GM12865 (cell line): ENCODE measurements around the gene AHI1.

Experiments
- DNase-seq: peaks from one replicate; pipeline ENCODE4 v3.0.0; 2010; ENCODE audit warnings: low read depth
- H3K4me3 ChIP-seq: 2 replicates; pipeline ENCODE4 v1.5.1; 2011; ENCODE audit warnings: mild to moderate bottlenecking, low read depth, low read length, control low read depth
- TF ChIP-seq, protein P1 (sequence below): IDR thresholded peaks from 2 replicates; pipeline ENCODE4 v1.5.1; 2011; ENCODE audit warnings: low read length, control low read depth, low read depth, inconsistent platforms; ENCODE audit not compliant: insufficient read depth; ENCODE audit errors: missing control alignments

Gene AHI1

DNA sequence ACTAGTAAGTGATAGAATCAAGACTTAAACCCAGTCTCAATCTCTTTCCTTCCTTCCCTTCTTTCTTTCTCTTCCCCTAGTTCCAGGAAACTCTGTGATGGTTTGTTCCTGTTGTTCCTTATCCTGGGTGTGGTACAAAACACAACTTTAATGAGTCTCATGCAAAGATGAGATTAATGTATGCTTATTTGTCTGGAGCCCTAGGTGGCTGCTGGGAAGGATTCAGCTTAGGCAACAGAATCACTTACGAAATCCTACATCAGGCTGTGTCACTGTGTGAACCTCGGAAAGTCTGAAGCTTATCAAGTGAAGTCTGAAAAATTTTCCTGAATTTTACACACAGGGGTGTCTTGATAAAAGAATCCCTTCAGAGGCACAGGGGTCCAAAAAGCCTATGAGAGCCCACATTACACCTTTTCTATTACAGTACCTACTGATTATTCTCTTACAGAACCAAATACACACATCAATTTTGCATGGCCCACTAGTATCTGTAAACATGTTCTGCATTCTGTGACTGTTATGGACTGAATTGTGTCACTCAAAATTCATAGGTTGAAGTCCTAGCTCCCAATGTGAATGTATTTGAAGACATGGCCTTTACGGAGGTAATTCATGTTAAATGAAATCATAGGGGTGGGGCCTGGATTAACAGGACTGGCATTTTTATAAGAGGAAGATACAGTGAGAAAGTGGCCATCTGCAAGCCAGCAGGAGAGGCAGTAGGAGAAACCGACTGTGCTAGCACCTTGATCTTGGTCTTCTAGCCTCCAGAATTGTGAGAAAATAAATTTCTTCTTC, 171.7 kb downstream of the AHI1 start:
- TF ChIP-seq, protein P1, sequence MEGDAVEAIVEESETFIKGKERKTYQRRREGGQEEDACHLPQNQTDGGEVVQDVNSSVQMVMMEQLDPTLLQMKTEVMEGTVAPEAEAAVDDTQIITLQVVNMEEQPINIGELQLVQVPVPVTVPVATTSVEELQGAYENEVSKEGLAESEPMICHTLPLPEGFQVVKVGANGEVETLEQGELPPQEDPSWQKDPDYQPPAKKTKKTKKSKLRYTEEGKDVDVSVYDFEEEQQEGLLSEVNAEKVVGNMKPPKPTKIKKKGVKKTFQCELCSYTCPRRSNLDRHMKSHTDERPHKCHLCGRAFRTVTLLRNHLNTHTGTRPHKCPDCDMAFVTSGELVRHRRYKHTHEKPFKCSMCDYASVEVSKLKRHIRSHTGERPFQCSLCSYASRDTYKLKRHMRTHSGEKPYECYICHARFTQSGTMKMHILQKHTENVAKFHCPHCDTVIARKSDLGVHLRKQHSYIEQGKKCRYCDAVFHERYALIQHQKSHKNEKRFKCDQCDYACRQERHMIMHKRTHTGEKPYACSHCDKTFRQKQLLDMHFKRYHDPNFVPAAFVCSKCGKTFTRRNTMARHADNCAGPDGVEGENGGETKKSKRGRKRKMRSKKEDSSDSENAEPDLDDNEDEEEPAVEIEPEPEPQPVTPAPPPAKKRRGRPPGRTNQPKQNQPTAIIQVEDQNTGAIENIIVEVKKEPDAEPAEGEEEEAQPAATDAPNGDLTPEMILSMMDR, result no peak
- DNase-seq, result no peak
- no peak overlapping the region for H3K4me3 ChIP-seq

DNA sequence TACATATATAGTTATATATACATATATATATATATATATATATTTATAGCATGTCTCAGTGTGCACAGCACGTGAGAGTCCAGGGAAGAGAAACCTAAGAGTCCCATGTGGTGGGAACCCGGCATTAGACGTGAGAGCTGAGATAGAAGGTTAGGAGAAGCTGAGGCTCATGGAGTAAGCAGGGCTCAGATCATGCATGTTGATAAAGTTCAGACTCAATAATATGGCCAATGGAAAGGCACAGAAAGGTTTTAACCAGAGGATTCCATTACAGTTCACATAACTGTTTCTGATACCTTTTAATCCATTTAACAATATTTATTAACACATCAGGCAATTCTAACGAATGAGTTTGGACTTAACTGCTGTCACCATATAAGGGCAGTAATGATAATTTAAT, 173.0 kb downstream of the AHI1 start:
- TF ChIP-seq, protein P1, result no peak
- no peak overlapping the region for H3K4me3 ChIP-seq
- DNase-seq, result no peak

DNA sequence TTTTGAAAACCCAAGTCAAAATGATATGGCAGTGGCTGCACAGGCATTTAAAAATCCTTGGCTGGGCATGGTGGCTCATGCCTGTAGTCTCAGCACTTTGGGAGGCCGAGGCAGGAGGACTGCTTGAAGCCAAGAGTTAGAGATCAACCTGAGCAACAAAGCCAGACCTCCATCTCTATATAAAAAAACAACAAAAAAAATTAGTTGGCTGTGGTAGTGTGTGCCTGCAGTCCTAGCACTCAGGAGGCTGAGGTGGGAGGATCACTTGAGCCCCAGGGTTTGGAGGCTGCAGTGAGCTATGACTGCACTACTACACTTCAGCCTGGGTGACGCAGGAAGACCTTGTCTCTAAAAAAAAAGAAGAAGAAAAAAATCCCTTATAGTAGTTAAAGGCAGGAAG, 173.6 kb downstream of the AHI1 start:
- TF ChIP-seq, protein P1, result no peak
- DNase-seq, result no peak

DNA sequence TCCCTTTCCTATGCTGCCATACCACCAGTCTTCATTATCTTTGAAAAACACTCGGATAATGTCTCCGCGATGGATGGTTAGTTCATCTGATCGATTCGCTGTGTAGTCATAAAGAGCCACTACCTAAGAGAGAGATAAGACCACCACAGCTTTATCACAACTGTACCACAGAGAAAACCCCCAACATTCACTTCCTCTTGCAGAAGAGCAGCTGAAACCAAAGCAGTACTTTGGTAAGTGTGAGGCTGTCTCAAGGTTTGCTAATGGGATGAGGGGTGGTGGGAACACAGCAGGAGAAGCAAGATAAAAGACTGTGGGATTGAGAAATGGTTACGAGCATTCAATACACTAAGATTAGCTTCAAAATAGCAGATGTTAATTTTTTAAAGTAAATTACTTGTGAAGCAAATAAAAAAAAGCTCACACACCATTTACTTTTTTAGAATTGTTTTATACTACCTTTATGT, 174.3 kb downstream of the AHI1 start:
- TF ChIP-seq, protein P1, result no peak
- no peak overlapping the region for H3K4me3 ChIP-seq
- DNase-seq, result peak; percentile 86

More for the DNA sequence above, 173.6 kb downstream of the AHI1 start:
- H3K4me3 ChIP-seq, result no peak overlapping the region

DNA sequence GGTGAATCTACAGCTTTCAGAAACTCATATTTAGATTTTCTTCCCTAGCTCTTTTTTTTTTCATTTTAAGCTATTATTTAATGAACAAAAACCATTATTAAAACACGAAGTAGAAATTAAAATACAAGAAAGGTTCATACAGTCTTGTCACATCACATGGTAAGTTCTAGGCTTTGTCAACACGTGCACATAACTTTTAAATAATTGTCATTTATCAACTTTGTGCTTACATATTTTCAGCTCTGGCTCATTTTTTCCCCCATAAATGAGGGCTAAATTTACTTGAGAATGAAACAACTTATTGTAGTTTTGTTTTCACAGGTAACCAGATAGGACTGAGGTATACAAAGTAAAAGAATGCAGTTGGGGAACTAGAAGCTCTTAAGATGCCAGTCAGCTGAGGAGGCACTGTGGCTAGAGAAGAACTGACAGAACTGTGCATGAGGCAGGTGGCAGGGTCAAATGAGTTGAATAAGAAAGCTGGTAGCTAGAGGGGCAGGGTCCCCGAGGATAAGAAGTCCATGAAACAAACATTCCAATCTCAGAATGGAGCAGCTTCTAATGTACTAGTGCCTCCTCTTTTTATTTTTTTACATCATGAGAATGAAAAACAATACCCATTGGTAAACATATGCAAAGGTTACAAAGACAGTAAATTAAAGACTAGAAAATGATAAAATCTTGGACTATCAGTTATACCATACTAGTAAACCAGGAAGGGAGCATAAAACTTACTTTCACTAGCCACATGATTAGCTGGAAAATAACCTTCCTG, 174.9 kb downstream of the AHI1 start:
- peak; percentile 72 for DNase-seq
- TF ChIP-seq, protein P1, result no peak
- H3K4me3 ChIP-seq, result no peak overlapping the region

DNA sequence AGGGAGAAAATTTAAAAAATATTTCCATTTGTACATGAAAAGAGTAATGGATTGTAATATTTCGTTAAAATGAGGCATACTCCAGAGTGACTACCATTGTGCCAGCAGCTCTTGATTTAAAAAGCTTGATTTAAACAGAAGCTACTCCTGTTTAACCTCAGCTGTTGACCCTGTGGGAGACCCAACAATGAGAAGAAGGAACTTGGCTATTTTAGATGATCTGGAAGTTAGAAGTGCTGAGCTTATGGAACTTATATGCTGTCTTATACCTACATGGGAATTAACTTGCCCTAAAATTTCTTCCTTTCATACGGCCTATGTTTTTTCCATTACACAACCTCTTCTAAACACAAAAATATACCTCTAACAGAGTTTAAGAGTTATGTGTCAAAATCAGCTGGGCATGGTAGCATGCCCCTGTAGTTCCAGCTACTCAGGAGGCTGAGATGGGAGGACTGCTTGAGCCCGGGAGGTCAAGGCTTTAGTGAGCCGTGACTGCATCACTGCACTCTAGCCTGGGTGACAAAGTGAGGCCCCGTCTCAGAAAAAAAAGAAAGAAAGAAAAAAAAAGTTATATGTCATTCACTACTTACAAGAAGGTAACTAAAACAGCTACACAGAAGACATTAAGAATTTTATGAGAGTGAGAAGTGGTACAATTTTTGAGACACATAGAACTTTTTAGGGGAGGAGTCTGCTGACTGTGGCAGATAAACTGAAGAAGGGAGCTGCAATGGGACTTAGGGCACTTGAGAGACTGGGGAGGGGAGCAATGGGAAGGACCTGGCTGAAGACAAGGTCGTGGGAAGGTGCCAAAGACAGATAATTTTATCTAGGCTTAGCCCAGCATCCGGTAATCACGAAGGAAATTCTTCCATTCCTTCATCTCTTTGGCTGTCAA, 176.6 kb downstream of the AHI1 start:
- TF ChIP-seq, protein P1, result no peak
- DNase-seq, result no peak

More for the DNA sequence above, 176.6 kb downstream of the AHI1 start:
- no peak overlapping the region for H3K4me3 ChIP-seq
